Spleen (tissue), 7 donors: Measurements from ENCODE around the gene SUCNR1.

Source experiments
- CTCF ChIP-seq, 11 experiments: fragments of 200-600 bp in 7 of 11; fragments of 450-650 bp in 4 of 11; sonication (generic) in 4 of 11; IDR thresholded peaks in 8 of 11; conservative IDR thresholded peaks in 3 of 11; 1 replicate in 7 of 11; 2 replicates in 4 of 11; pipeline versions ENCODE4 v1.4.0 to v1.8.0; 2016 to 2021; ENCODE audit warnings: antibody characterized with exemption in 11 of 11, inconsistent platforms in 4 of 11, mild to moderate bottlenecking in 1 of 11
- POLR2A ChIP-seq, 3 donors: fragments of 450-650 bp; IDR thresholded peaks; one replicate each; pipeline ENCODE4 v1.5.1; 2017; ENCODE audit warnings: antibody characterized with exemption in 3 of 3, mild to moderate bottlenecking in 1 of 3
- POLR2AphosphoS5 ChIP-seq, 3 donors: sonication (generic); formaldehyde crosslinking; IDR thresholded peaks; one replicate each; pipeline ENCODE4 v1.5.1; 2017; ENCODE audit warnings: antibody characterized with exemption in 3 of 3
- donor health status: DM: no; HTN: no; CAD: no; lungs with moderate emphysema.
- donor health status: DM: no; HTN: no; CAD: no.
- donor health status: DM: no; HTN: no; CAD: no.

GRCh38 chr3:151925876-151926275 lies 52.4 kb downstream of the SUCNR1 start:
- TF ChIP-seq CTCF (IDR thresholded peaks at IDR 0.05 in 8 of 11, conservative IDR thresholded peaks at IDR 0.05 in 3 of 11) (no peak), POLR2A (IDR thresholded peaks at IDR 0.05) (no peak), POLR2AphosphoS5 (IDR thresholded peaks at IDR 0.05) (no peak)
